ENCODE data around the gene GRB2.

The GRB2 gene

DNA sequence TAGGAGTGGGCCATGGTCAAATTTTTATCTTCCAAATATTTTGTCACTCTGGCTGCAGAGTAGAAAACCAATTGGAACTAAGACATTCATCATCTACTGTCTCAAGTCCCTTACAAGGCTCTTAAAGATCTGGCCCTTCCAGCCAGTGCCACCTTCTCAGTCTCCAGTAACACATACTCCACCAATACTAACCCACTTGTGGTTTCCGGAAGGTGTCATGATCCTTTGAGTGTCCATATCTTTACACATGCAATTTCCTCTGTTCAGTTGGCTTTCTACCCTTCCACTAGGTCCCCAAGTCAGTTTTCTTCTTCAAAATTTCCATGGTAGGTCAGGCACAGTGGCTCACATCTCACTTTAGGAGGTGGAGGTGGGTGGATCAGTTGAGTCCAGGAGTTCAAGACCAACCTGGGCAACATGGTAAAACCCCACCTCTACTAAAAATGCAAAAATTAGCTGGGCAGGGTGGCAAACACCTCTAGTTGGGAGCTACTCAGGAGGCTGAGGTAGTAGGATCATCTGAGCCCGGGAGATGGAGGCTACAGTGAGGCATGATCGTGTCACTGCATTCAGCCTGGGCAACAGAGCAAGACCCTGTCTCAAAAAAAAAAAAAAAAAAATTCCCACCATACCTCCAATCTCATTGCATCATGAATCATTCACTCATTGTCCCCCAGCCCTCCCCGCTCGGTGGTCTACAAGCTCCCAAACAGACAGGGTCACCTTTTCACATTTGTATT, 6.0 kb upstream of the GRB2 start:
- H3K4me3 ChIP-seq (ENCODE audit: low read depth, low read length) = no peak overlapping the region
- in situ Hi-C loops (cut with HindIII; ENCODE audit: low sequenced_read_pairs) = no loop called here
- TF ChIP-seq, protein P1, sequence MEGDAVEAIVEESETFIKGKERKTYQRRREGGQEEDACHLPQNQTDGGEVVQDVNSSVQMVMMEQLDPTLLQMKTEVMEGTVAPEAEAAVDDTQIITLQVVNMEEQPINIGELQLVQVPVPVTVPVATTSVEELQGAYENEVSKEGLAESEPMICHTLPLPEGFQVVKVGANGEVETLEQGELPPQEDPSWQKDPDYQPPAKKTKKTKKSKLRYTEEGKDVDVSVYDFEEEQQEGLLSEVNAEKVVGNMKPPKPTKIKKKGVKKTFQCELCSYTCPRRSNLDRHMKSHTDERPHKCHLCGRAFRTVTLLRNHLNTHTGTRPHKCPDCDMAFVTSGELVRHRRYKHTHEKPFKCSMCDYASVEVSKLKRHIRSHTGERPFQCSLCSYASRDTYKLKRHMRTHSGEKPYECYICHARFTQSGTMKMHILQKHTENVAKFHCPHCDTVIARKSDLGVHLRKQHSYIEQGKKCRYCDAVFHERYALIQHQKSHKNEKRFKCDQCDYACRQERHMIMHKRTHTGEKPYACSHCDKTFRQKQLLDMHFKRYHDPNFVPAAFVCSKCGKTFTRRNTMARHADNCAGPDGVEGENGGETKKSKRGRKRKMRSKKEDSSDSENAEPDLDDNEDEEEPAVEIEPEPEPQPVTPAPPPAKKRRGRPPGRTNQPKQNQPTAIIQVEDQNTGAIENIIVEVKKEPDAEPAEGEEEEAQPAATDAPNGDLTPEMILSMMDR (IDR thresholded peaks at IDR 0.05; ENCODE audit: low read depth, low read length, missing control alignments) = no peak
- DNase-seq (ENCODE audit: low read depth) = no peak

DNA sequence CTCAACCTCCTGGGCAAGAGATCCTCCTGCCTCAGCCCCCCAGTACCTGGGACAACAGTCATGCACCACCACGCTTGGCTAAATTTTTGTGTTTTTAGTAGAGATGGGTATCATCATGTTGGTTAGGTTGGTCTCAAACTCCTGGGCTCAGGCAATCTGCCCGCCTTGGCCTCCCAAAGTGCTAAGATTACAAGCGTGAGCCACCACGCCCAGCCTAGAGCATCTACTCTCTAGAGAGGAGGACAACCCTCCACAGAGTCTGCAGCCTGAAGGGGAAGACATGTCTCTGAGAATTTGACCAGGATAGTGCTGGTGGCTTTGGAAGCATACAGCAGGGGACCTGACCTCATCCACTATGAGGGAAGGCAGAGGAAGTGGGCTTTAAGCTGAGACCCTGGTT, 4.7 kb upstream of the GRB2 start:
- no peak overlapping the region for H3K4me3 ChIP-seq (ENCODE audit: low read depth, low read length)
- no peak for DNase-seq (ENCODE audit: low read depth)
- in situ Hi-C loops (cut with HindIII; ENCODE audit: low sequenced_read_pairs) = no loop called here
- TF ChIP-seq, protein P1 (IDR thresholded peaks at IDR 0.05; ENCODE audit: low read depth, low read length, missing control alignments) = no peak

DNA sequence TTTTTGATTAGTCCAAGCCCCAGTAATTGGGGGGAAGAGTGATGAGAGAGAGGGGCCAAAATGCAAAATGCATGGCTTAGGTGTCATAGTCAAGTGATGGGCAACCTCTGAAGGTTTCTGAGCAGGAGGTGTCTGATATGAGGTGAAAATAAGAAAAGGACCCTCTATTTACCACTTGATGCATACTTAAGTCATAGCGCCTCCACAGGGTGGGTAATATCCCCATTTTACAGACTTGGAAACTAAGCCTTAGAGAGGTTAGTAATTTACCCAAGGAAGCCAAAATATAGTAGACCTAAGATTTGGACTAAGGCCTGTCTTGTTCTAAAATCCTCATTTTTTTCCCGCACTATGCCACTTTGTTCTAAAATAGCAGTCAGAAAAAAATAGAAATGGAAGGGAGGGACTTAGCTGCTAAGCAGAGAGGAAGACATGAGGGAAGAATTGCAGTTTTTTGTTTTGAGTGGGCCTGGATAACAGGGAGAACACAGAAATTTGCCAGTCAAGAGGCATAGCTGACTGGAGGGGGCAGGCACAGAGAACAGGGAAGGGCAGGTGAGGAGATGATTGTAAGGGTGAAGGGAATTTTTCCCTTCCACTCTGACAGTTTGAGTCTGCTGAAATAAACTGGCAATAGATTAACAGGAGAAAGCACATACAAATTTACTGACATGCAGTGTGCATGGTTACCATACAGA, 2.3 kb upstream of the GRB2 start:
- in situ Hi-C loops (cut with HindIII; ENCODE audit: low sequenced_read_pairs) = no loop called here
- no peak for DNase-seq (ENCODE audit: low read depth)
- TF ChIP-seq, protein P1 (IDR thresholded peaks at IDR 0.05; ENCODE audit: low read depth, low read length, missing control alignments) = no peak
- no peak overlapping the region for H3K4me3 ChIP-seq (ENCODE audit: low read depth, low read length)

DNA sequence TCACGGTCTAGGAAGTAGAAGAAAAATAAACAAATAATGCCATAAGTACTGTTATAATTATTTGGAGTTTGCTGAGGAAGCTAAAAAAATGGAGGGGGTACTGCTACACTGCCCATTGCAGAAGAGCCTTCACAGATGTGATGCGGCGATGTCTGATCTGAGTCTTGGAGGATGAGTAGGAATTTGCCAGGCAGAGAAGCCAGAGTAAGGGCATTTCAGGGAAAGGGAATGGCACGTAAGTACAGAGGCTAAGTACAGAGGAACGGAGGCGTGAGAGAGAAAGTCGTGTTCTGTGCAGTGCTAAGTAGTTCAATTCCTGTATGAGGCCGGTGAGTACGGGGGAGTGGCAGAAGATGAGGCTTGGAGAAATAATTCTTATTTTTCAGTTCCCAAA, 741 bp upstream of the GRB2 start:
- in situ Hi-C loops (cut with HindIII; ENCODE audit: low sequenced_read_pairs) = no loop called here
- DNase-seq (ENCODE audit: low read depth) = no peak

DNA sequence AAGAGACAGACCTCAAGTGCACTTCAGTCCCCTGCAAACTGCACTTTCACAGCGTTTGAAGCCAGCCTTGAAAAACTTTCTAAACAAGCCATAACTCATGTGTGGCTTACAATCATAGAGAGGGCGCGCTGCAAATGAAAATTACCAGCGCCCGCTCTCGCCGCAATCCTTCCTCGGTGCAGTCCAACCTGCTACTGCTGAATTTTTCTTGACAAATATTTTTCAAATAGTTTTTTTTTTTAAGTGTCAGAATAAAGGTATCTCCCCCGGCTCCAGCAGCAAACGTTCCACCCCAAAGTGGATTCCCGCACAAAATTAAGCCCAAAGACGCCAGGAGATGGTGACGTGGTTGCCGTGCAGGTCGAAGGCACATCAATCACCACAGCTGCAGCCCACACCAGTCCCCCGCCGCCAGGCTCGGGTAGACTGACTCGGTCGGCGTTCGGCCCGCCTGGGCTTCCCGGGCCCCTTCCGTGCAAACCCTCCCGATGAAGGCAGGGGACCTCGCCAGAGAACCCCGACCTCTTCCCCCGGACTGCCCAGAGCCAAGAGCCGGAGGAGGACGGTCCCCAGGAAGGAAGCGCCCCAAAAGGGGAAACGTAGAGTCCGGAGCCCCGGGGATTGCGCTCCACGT, 630 bp downstream of the GRB2 start:
- DNase-seq (ENCODE audit: low read depth) = no peak
- TF ChIP-seq, protein P1 (IDR thresholded peaks at IDR 0.05; ENCODE audit: low read depth, low read length, missing control alignments) = no peak
- peak overlapping the region; percentile 99 for H3K4me3 ChIP-seq (ENCODE audit: low read depth, low read length)
- in situ Hi-C loops (cut with HindIII; ENCODE audit: low sequenced_read_pairs) = no loop called here

More for the DNA sequence above, 741 bp upstream of the GRB2 start:
- peak overlapping the region; percentile 99 for H3K4me3 ChIP-seq (ENCODE audit: low read depth, low read length)
- TF ChIP-seq, protein P1 (IDR thresholded peaks at IDR 0.05; ENCODE audit: low read depth, low read length, missing control alignments) = no peak

DNA sequence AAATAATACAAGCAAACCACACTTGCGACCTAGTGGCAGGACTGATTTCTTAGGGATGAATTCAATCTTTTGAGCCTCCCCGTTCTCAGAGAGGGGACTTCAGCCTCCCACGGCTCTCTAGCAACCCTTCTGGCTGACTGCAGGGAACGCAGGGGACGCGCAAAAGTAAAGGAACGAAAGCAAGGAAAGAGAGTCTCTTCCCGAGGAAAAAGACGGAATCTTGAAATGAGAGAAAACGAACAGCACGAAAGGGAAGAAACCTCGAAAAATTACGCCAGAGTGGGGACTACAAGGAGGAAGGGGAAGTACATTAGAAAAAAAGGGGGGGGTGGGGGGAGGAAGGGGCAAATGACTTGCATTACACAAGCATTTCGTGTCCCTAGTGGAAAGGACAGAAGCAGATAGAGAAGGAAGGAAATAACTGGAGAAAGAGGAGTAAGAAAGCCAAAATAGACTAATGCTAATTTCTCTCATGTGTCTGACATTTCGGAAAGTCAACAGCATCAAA, 1.2 kb downstream of the GRB2 start:
- TF ChIP-seq, protein P1 (IDR thresholded peaks at IDR 0.05; ENCODE audit: low read depth, low read length, missing control alignments) = peak; percentile 99
- H3K4me3 ChIP-seq (ENCODE audit: low read depth, low read length) = peak overlapping the region; percentile 99
- in situ Hi-C loops (cut with HindIII; ENCODE audit: low sequenced_read_pairs) = no loop called here
- DNase-seq (ENCODE audit: low read depth) = peak; percentile 74
